Measurements from ENCODE around the gene CACNA1I. TPM values are rescaled to one million over a fixed set of nuclear protein-coding genes. Genes with fewer than 3 reads are reported as not detected.

Gene CACNA1I
- total RNA-seq, 1 donor, result not detected

GRCh38 chr22:39530692-39531331, 39.7 kb upstream of the CACNA1I start:
- no peak overlapping the region for H3K4me3 ChIP-seq (ENCODE audit: low read depth, low read length)
- peak; percentile 36 for TF ChIP-seq CTCF (IDR thresholded peaks at IDR 0.05; ENCODE audit: insufficient read depth, low read depth, low read length)
- DNase-seq (ENCODE audit: low read depth), result peak; percentile 47

GRCh38 chr22:39532215-39533073, 38.1 kb upstream of the CACNA1I start, which contains the start of gene RPS19BP1:
RPS19BP1 (minus strand) TSS chr22:39532748; CDS start chr22:39532738, 10 bp downstream.
- TF ChIP-seq CTCF (IDR thresholded peaks at IDR 0.05; ENCODE audit: insufficient read depth, low read depth, low read length), result no peak
- DNase-seq (ENCODE audit: low read depth), result peak; percentile 99
- peak within 1 kb of the TSS; percentile 98 for H3K4me3 ChIP-seq (ENCODE audit: low read depth, low read length)

- no peak for TF ChIP-seq CTCF (IDR thresholded peaks at IDR 0.05; ENCODE audit: insufficient read depth, low read depth, low read length)
- DNase-seq (ENCODE audit: low read depth), result no peak
Measured at GRCh38 chr22:39534092-39534506, 36.5 kb upstream of the CACNA1I start.

GRCh38 chr22:39534591-39535356, 35.8 kb upstream of the CACNA1I start:
- H3K4me3 ChIP-seq (ENCODE audit: low read depth, low read length), result no peak overlapping the region
- TF ChIP-seq CTCF (IDR thresholded peaks at IDR 0.05; ENCODE audit: insufficient read depth, low read depth, low read length), result peak; percentile 90
- DNase-seq (ENCODE audit: low read depth), result peak; percentile 61

More at GRCh38 chr22:39534092-39534506, 36.5 kb upstream of the CACNA1I start:
- no peak overlapping the region for H3K4me3 ChIP-seq (ENCODE audit: low read depth, low read length)

- H3K4me3 ChIP-seq (ENCODE audit: low read depth, low read length), result no peak overlapping the region
- no peak for DNase-seq (ENCODE audit: low read depth)
- TF ChIP-seq CTCF (IDR thresholded peaks at IDR 0.05; ENCODE audit: insufficient read depth, low read depth, low read length), result no peak
Measured at GRCh38 chr22:39535357-39535725, 35.2 kb upstream of the CACNA1I start.

GRCh38 chr22:39535831-39536449, 34.6 kb upstream of the CACNA1I start:
- no peak overlapping the region for H3K4me3 ChIP-seq (ENCODE audit: low read depth, low read length)
- TF ChIP-seq CTCF (IDR thresholded peaks at IDR 0.05; ENCODE audit: insufficient read depth, low read depth, low read length), result no peak
- no peak for DNase-seq (ENCODE audit: low read depth)

Measured in fibroblast of villous mesenchyme (primary cell).